Measurements from ENCODE around the gene CAMK2B. TPM values are rescaled to one million over a fixed set of nuclear protein-coding genes. Genes with fewer than 3 reads are reported as not detected.

The CAMK2B gene
- total and polyA plus RNA-seq, 2 of the 13 experiments (the other 11 are each of a cell fraction or from before 2014, with no cell fraction given), result 0.27 to 0.48 TPM

GRCh38 chr7:44196450-44196872 is 128.9 kb downstream of the CAMK2B start:
- POLR2A ChIA-PET, result no interaction called here
- H3K9ac ChIP-seq (ENCODE audit: insufficient read depth, low read depth, low read length), result no peak overlapping the region
- H3K4me2 ChIP-seq (ENCODE audit: low read depth, low read length), result no peak overlapping the region
- CTCF ChIA-PET (ENCODE audit: low intra/inter-chr PET ratio, low total read pairs), result interaction anchor here (1.3 to 1.4 kb wide), 3 partner anchors 65 to 176 kb away, joined by 3 to 6 read pairs (median 5); no protein-coding TSS in a partner anchor
- no peak overlapping the region for H3K27ac ChIP-seq (ENCODE audit: extremely low read length, insufficient read depth, low read length)
- intact Hi-C loops (cut with micrococcal nuclease; ENCODE audit: unreplicated experiment) (loop anchor here (1.0 to 10.0 kb wide), 2 partner anchors 62 to 124 kb away; no protein-coding TSS in a partner anchor), in situ Hi-C loops (cut with HindIII; ENCODE audit: extremely low pct_ligation_motif_present, low pct_unique_long_range_greater_than_20kb) (loop anchor here (5.0 kb wide), 1 partner anchor 74 kb away; the partner anchor contains the start of gene POLD2)
- ATAC-seq, result peak; percentile 59
- no peak overlapping the region for H3K4me3 ChIP-seq (replicated peaks in 1 of 3; ENCODE audit: insufficient read depth in 1 of 3, low read depth in 2 of 3, low read length in 3 of 3)
- WGBS (ENCODE audit: low lambda C conversion rate), result 49% methylated on average over 3 of the region's 3 CpGs
- DNase-seq (ENCODE audit: low spot score), result peak; percentile 21
- H3K27me3 ChIP-seq (ENCODE audit: control insufficient read depth in 1 of 2, insufficient read depth in 2 of 2, low read length in 2 of 2), result peaks cover 0 to 6% of the 10 kb centered on the region in 2 experiments; a peak in 2 of 5 replicates
- TF ChIP-seq SMC3 (IDR thresholded peaks at IDR 0.05; ENCODE audit: low read length) (peak; percentile 67), CTCF (CRISPR knock-in tag; IDR thresholded peaks at IDR 0.05) (peak; percentile 73), MIER3 (CRISPR knock-in tag; IDR thresholded peaks at IDR 0.05; ENCODE audit: borderline replicate concordance) (no peak), XRCC5 (optimal IDR thresholded peaks at IDR 0.05; ENCODE audit: low read length) (peak; percentile 27), KAT2B (IDR thresholded peaks at IDR 0.05; ENCODE audit: borderline replicate concordance, low read depth, low read length) (no peak), ATF7 (IDR thresholded peaks at IDR 0.05) (no peak), ATF7 (CRISPR knock-in tag; IDR thresholded peaks at IDR 0.05) (no peak), NCOA2 (CRISPR knock-in tag; IDR thresholded peaks at IDR 0.05) (no peak), RAD21 (CRISPR knock-in tag; IDR thresholded peaks at IDR 0.05) (peak; percentile 51), EEA1 (CRISPR knock-in tag; IDR thresholded peaks at IDR 0.05; ENCODE audit: borderline replicate concordance) (no peak), MEF2D (CRISPR knock-in tag; IDR thresholded peaks at IDR 0.05) (no peak), GABPA (IDR thresholded peaks at IDR 0.05; ENCODE audit: low read depth, low read length) (no peak), GABPA (CRISPR knock-in tag; IDR thresholded peaks at IDR 0.05; ENCODE audit: low read depth) (0 out of 2 replicates have a peak, but pooled peaks have one; percentile 10), STAG1 (CRISPR knock-in tag; IDR thresholded peaks at IDR 0.05) (peak; percentile 72), ZNF577 (CRISPR knock-in tag; IDR thresholded peaks at IDR 0.05; ENCODE audit: borderline replicate concordance, low read depth) (no peak)
- TF ChIP-seq, protein P1, sequence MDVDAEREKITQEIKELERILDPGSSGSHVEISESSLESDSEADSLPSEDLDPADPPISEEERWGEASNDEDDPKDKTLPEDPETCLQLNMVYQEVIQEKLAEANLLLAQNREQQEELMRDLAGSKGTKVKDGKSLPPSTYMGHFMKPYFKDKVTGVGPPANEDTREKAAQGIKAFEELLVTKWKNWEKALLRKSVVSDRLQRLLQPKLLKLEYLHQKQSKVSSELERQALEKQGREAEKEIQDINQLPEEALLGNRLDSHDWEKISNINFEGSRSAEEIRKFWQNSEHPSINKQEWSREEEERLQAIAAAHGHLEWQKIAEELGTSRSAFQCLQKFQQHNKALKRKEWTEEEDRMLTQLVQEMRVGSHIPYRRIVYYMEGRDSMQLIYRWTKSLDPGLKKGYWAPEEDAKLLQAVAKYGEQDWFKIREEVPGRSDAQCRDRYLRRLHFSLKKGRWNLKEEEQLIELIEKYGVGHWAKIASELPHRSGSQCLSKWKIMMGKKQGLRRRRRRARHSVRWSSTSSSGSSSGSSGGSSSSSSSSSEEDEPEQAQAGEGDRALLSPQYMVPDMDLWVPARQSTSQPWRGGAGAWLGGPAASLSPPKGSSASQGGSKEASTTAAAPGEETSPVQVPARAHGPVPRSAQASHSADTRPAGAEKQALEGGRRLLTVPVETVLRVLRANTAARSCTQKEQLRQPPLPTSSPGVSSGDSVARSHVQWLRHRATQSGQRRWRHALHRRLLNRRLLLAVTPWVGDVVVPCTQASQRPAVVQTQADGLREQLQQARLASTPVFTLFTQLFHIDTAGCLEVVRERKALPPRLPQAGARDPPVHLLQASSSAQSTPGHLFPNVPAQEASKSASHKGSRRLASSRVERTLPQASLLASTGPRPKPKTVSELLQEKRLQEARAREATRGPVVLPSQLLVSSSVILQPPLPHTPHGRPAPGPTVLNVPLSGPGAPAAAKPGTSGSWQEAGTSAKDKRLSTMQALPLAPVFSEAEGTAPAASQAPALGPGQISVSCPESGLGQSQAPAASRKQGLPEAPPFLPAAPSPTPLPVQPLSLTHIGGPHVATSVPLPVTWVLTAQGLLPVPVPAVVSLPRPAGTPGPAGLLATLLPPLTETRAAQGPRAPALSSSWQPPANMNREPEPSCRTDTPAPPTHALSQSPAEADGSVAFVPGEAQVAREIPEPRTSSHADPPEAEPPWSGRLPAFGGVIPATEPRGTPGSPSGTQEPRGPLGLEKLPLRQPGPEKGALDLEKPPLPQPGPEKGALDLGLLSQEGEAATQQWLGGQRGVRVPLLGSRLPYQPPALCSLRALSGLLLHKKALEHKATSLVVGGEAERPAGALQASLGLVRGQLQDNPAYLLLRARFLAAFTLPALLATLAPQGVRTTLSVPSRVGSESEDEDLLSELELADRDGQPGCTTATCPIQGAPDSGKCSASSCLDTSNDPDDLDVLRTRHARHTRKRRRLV (CRISPR knock-in tag; IDR thresholded peaks at IDR 0.05), result no peak
- BruUV-seq (replicated peaks), result no TSS peak
- no peaks in the 10 kb centered on the region for H3K9me3 ChIP-seq (ENCODE audit: low read length)
- peaks cover 2% of the 10 kb centered on the region for H3K79me2 ChIP-seq (ENCODE audit: insufficient read depth, low read length)
- no peak overlapping the region for H2AFZ ChIP-seq (ENCODE audit: low read length)
- no peaks in the 10 kb centered on the region for H4K20me1 ChIP-seq (ENCODE audit: insufficient read depth, low read length)
- H3K4me1 ChIP-seq (ENCODE audit: insufficient read depth, low read length), result no peaks in the 10 kb centered on the region
- no peaks in the 10 kb centered on the region for H3K36me3 ChIP-seq (replicated peaks in 1 of 2; ENCODE audit: control insufficient read depth in 1 of 2, insufficient read depth in 2 of 2, low read length in 2 of 2)
- FAIRE-seq, result peak; percentile 40
